Panc1 (cell line): ENCODE measurements around the gene CBFB. TPM values are rescaled to one million over a fixed set of nuclear protein-coding genes. Genes with fewer than 3 reads are reported as not detected.

ENCODE experiments used
- ATAC-seq: fragments of 200-7000 bp; cut with Tn5 transposase; 2 replicates; pipeline ENCODE4 v1.9.1; 2020; ENCODE audit warnings: mild to moderate bottlenecking, moderate library complexity
- BruUV-seq: library from RNA; stranded (reverse); fragments of 400-500 nt; replicated peaks from 2 replicates; lab custom pipeline; 2021; lab: Mats Ljungman, UMichigan
- CTCF ChIA-PET: fragments of 300-600 bp; sonication (Branson Sonifier 250); formaldehyde crosslinking; loops from one replicate; lab custom pipeline; 2022; ENCODE audit warnings: antibody characterized with exemption; lab: Charles Lee
- POLR2A ChIA-PET: fragments of 300-600 bp; sonication (Branson Sonifier 250); formaldehyde crosslinking; loops from one replicate; lab custom pipeline; 2022; ENCODE audit warnings: antibody characterized with exemption; lab: Charles Lee
- DNase-seq: peaks from one replicate; pipeline ENCODE4 v3.0.0-alpha.2; 2010; ENCODE audit warnings: low read depth, low spot score
- H3K27ac ChIP-seq: 2 replicates; pipeline ENCODE4 v1.5.1; 2011; ENCODE audit warnings: mild to moderate bottlenecking, low read length, inconsistent platforms
- H3K27me3 ChIP-seq: fragments of 200-500 bp; sonication (Bioruptor generic); 2 replicates; pipeline ENCODE4 v1.6.0; 2014; ENCODE audit warnings: low read length, inconsistent platforms; ENCODE audit not compliant: control insufficient read depth, insufficient read depth
- H3K36me3 ChIP-seq: fragments of 200-500 bp; sonication (Bioruptor generic); 2 replicates; pipeline ENCODE4 v1.5.1; 2014; ENCODE audit warnings: inconsistent platforms, mild to moderate bottlenecking, low read length, moderate library complexity; ENCODE audit not compliant: control insufficient read depth, insufficient read depth
- H3K4me1 ChIP-seq: 2 replicates; pipeline ENCODE4 v1.5.1; 2011; ENCODE audit warnings: inconsistent platforms, mild to moderate bottlenecking, low read length, moderate library complexity; ENCODE audit not compliant: control insufficient read depth, insufficient read depth
- H3K4me3 ChIP-seq, 2 experiments: 2 replicates each; pipeline ENCODE4 v1.5.1; 2011 to 2012; ENCODE audit warnings: low read depth in 2 of 2, low read length in 2 of 2, mild to moderate bottlenecking in 2 of 2, inconsistent platforms in 1 of 2, moderate library complexity in 1 of 2
- H3K9me3 ChIP-seq: fragments of 200-500 bp; sonication (Bioruptor generic); 2 replicates; pipeline ENCODE4 v1.5.1; 2014; ENCODE audit warnings: low read depth, mild to moderate bottlenecking, inconsistent platforms, low read length, moderate library complexity; ENCODE audit not compliant: control insufficient read depth, insufficient read depth
- POLR2AphosphoS5 ChIP-seq: IDR thresholded peaks from 2 replicates; pipeline ENCODE4 v1.6.1; 2012; ENCODE audit warnings: mild to moderate bottlenecking, low read depth, low read length, moderate library complexity
- SIN3A ChIP-seq: IDR thresholded peaks from 2 replicates; pipeline ENCODE4 v1.6.1; 2012; ENCODE audit warnings: low read depth, mild to moderate bottlenecking, low read length, moderate library complexity, borderline replicate concordance; ENCODE audit not compliant: insufficient read depth
- TCF7L2 ChIP-seq: IDR thresholded peaks from 2 replicates; pipeline ENCODE4 v1.6.1; 2011; ENCODE audit warnings: mild to moderate bottlenecking, low read depth, low read length, inconsistent platforms
- in situ Hi-C: cut with HindIII; loops from 2 replicates; pipeline ENCODE4 v1.10.0; 2016; ENCODE audit warnings: low sequenced_read_pairs, low pct_unique_long_range_greater_than_20kb
- intact Hi-C: fragments of 100-400 bp; cut with micrococcal nuclease; formaldehyde crosslinking; loops from one replicate; pipeline ENCODE4 v1.10.0; 2022; ENCODE audit not compliant: unreplicated experiment
- total RNA-seq: library from RNA; stranded (reverse); gene quantifications from one replicate; pipeline ENCODE4 v1.2.1, GENCODE V29; 2021; ENCODE audit not compliant: unreplicated experiment
- TF ChIP-seq, protein P1 (sequence below): fragments of 450-650 bp; IDR thresholded peaks from 2 replicates; pipeline ENCODE4 v1.5.1; 2017; ENCODE audit warnings: mild to moderate bottlenecking
- TF ChIP-seq, protein P2 (sequence below), 2 experiments: IDR thresholded peaks; 2 replicates each; pipeline ENCODE4 v1.6.1; 2011 to 2012; ENCODE audit warnings: low read depth in 2 of 2, control low read depth in 1 of 2, low read length in 1 of 2, mild to moderate bottlenecking in 1 of 2, moderate library complexity in 1 of 2; ENCODE audit not compliant: insufficient read depth in 1 of 2

The CBFB gene
- total RNA-seq, 1 experiment from 2014 or later = 66.4 TPM

DNA sequence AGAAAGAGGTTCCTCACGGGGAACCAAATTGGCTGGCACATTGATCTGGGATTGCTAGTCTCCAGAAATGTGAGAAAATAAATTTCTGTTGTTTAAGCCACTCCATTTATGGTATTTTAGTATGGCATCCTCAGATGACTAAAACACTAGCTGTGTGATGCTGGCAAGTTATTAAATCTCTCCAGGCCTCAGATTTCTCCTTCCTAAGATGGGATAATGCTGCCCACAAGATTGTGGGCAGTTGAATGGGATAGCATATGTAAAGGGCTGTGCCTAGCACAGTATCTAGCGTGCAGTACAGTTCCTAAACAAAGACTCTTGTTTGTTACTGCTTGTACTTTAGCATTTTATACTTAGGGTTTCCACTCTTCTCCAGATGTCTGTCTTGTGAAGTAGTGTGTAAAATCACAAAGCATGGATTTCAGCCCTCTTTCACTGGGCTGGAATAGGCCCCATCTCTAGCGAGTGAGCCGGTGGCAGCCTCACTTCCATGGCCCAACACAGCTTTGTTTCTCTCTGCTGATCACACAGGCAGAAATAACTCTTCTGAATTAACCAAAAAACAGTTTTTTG, 42.6 kb downstream of the CBFB start:
- no peaks in the 10 kb centered on the region for H3K27me3 ChIP-seq
- no TSS peak for BruUV-seq
- no peak overlapping the region for H3K27ac ChIP-seq
- H3K9me3 ChIP-seq = no peaks in the 10 kb centered on the region
- TF ChIP-seq TCF7L2 = no peak
- TF ChIP-seq POLR2AphosphoS5 = no peak
- TF ChIP-seq, protein P1, sequence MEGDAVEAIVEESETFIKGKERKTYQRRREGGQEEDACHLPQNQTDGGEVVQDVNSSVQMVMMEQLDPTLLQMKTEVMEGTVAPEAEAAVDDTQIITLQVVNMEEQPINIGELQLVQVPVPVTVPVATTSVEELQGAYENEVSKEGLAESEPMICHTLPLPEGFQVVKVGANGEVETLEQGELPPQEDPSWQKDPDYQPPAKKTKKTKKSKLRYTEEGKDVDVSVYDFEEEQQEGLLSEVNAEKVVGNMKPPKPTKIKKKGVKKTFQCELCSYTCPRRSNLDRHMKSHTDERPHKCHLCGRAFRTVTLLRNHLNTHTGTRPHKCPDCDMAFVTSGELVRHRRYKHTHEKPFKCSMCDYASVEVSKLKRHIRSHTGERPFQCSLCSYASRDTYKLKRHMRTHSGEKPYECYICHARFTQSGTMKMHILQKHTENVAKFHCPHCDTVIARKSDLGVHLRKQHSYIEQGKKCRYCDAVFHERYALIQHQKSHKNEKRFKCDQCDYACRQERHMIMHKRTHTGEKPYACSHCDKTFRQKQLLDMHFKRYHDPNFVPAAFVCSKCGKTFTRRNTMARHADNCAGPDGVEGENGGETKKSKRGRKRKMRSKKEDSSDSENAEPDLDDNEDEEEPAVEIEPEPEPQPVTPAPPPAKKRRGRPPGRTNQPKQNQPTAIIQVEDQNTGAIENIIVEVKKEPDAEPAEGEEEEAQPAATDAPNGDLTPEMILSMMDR = no peak
- TF ChIP-seq SIN3A = no peak
- TF ChIP-seq, protein P2, sequence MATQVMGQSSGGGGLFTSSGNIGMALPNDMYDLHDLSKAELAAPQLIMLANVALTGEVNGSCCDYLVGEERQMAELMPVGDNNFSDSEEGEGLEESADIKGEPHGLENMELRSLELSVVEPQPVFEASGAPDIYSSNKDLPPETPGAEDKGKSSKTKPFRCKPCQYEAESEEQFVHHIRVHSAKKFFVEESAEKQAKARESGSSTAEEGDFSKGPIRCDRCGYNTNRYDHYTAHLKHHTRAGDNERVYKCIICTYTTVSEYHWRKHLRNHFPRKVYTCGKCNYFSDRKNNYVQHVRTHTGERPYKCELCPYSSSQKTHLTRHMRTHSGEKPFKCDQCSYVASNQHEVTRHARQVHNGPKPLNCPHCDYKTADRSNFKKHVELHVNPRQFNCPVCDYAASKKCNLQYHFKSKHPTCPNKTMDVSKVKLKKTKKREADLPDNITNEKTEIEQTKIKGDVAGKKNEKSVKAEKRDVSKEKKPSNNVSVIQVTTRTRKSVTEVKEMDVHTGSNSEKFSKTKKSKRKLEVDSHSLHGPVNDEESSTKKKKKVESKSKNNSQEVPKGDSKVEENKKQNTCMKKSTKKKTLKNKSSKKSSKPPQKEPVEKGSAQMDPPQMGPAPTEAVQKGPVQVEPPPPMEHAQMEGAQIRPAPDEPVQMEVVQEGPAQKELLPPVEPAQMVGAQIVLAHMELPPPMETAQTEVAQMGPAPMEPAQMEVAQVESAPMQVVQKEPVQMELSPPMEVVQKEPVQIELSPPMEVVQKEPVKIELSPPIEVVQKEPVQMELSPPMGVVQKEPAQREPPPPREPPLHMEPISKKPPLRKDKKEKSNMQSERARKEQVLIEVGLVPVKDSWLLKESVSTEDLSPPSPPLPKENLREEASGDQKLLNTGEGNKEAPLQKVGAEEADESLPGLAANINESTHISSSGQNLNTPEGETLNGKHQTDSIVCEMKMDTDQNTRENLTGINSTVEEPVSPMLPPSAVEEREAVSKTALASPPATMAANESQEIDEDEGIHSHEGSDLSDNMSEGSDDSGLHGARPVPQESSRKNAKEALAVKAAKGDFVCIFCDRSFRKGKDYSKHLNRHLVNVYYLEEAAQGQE (IDR thresholded peaks at IDR 0.05; ENCODE audit: insufficient read depth in 1 of 2, low read depth in 2 of 2, low read length in 1 of 2) = no peak
- POLR2A ChIA-PET = no interaction called here
- peaks cover 7% of the 10 kb centered on the region; the same call in 1 of the 2 replicates for H3K36me3 ChIP-seq
- H3K4me3 ChIP-seq = no peak overlapping the region
- in situ Hi-C loops = no loop called here
- CTCF ChIA-PET = no interaction called here
- no peak for DNase-seq
- intact Hi-C loops = no loop called here
- no peak for ATAC-seq
- no peaks in the 10 kb centered on the region for H3K4me1 ChIP-seq

GRCh38 chr16:67075331-67075730, 46.4 kb downstream of the CBFB start:
- ChIA-PET POLR2A (no interaction called here), CTCF (no interaction called here)
- in situ Hi-C loops (no loop called here), intact Hi-C loops (no loop called here)
- BruUV-seq = no TSS peak
- no peak for ATAC-seq
- Histone ChIP-seq H3K9me3 (no peaks in the 10 kb centered on the region), H3K4me3 (no peak overlapping the region), H3K4me1 (no peaks in the 10 kb centered on the region), H3K27ac (no peak overlapping the region), H3K27me3 (no peaks in the 10 kb centered on the region), H3K36me3 (peaks cover 7% of the 10 kb centered on the region; the same call in 1 of the 2 replicates)
- DNase-seq = no peak
- TF ChIP-seq TCF7L2 = no peak
- TF ChIP-seq, protein P2 (IDR thresholded peaks at IDR 0.05; ENCODE audit: insufficient read depth in 1 of 2, low read depth in 2 of 2, low read length in 1 of 2) = no peak
- TF ChIP-seq SIN3A = no peak
- TF ChIP-seq, protein P1 = no peak
- no peak for TF ChIP-seq POLR2AphosphoS5
